DMS153 treated with DMSO at 0.1 percent for 48 hours (cell line): ENCODE measurements around the gene BRSK1.
A peak's percentile ranks its signal among the peaks of the same experiment; 100 is the strongest.
"Not testable (repeated sequence)": the region's sequence is repeated elsewhere in the genome, so short reads cannot be mapped to it uniquely, and the experiment has no call there.

Source experiments
- DNase-seq: peaks from one replicate; lab custom pipeline; 2025; ENCODE audit not compliant: unreplicated experiment; lab: John Stamatoyannopoulos, UW

BRSK1 gene

DNA sequence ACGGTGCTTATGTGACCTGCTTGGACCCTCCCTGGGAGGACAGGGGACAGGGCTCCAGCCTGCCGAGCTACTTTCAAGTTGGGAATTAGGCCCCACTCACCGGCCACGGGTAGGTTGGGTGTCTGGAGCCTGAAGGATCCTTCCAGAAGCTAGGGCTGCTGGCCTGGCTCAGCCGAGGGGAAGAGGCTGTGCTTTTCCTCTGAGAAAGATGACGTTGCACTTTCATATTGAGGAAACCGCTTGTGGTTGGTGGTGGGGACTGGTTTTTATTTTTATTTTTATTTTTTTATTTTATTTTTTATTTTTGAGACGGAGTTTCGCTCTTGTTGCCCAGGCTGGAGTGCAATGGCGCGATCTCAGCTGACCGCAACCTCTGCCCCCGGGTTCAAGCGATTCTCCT is 41.4 kb downstream of the BRSK1 start, which contains the start of gene TMEM150B:
TMEM150B (minus strand) TSS at position 170 of the 400 bp plus-strand sequence. CDS start 4,305 bp downstream, outside the sequence.
- DNase-seq: no peak

DNA sequence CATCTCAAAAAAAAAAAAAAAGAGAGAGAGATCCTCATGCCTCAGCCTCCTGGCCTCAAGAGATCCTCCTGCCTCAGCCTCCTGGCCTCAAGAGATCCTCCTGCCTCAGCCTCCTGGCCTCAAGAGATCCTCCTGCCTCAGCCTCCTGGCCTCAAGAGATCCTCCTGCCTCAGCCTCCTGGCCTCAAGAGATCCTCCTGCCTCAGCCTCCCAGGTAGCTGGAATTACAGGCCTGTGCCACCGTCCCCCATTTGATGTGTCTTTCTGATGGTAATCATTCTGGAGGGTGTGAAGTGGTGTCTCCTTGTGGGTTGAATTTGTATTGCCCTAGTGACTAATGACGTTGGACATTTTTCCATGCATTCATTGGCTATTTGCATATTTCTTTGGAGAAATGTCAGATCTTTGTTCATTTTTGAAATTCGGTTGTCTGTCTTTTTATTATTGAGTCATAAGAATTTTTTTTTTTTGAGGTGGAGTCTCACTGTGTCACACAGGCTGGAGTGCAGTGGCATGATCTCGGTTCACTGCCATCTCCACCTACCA is 45.0 kb downstream of the BRSK1 start:
- DNase-seq: not testable (repeated sequence)

DNA sequence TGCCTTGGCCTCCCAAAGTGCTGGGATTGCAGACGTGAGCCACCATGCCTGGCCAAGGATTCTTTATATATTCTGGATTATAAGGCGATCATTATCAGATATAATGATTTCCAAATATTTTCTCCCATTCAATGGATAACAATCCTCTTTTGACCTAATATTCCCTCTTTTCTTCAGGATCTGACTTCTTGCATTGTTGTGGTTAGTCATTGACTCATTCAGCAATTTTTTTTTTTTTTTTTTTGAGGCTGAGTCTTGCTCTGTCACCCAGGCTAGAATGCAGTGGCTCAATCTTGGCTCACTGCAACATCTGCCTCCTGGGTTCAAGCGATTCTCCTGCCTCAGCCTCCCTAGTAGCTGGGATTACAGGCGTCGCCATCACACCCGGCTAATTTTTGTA is 46.0 kb downstream of the BRSK1 start:
- not testable (repeated sequence) for DNase-seq

DNA sequence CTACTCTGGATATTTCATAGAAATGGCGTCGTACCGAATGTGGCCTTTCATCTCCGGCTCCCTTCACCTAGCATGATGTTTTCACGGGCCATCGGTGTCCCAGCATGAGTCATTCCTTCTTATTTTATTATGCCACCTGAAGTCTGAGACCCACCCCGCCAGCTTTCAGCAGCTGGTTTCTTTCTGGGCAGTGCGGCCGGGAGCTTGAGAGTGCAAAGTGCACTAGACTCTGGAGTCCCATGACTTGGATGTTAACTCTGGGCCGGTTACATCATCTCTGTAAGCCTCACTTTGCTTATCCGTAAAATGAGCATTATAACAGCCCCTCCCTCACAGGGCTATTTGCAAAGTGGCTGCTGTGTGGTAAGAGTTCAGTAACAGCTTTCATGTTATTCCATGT is 50.1 kb downstream of the BRSK1 start:
- DNase-seq: no peak

DNA sequence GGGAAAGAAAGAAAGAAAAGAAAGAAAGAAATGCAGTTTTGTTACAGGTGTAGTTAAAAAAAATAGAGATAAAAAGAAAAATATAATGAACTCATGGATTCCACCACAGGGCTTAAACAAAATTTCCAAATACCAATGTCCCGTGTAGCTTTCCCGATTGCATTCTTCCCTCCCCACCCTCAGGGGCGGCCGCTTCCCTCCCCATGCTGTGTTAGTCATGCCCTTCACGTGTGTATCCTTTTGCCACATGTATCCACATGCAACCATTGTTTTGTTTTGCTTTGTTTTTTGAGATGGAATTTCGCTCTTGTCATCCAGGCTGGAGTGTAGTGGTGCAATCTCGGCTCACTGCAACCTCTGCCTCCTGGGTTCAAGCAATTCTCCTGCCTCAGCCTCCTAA is 52.3 kb downstream of the BRSK1 start:
- DNase-seq: no peak

DNA sequence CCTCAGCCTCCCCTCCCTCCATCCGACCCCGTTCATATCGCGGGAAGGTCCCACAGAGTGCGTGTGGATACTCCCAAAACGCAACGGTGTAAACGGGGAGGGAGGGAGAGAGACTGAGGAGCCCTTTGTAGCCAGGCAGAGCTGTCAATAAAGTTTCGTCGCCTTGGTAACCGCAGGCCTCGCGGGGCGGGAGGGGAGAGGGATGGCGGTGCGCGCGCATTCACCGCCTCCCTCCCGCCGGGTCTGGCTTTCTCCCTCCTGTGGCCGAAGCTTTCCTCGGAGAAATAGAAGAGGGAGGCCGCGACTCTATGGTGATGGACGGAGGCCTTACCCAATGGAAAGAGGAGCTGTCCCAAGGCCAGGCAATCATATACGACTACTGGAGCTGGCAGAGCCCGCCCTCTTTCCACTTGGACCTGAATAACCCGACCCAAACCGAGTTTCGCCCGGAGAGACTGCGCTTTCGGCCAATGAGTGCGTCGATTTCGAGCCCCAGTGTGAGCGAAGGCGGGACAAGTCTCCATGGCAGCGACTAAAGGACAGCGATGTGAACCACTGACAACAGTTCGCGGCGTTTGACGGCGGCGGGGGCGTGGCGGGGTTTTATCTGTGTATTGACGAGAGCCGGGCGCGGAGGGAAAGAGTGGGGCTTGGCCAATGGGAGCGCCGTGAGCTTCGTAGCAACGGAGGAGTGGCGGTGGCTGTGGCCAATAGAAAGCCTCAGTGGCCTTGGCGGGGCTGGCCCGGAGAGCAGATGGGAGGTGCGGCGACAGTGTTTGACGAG is 55.5 kb downstream of the BRSK1 start, which contains the start of gene KMT5C:
KMT5C (plus strand) TSS at position 772 of the 784 bp plus-strand sequence. CDS start 2,061 bp downstream, outside the sequence.
- peak; percentile 100 for DNase-seq

DNA sequence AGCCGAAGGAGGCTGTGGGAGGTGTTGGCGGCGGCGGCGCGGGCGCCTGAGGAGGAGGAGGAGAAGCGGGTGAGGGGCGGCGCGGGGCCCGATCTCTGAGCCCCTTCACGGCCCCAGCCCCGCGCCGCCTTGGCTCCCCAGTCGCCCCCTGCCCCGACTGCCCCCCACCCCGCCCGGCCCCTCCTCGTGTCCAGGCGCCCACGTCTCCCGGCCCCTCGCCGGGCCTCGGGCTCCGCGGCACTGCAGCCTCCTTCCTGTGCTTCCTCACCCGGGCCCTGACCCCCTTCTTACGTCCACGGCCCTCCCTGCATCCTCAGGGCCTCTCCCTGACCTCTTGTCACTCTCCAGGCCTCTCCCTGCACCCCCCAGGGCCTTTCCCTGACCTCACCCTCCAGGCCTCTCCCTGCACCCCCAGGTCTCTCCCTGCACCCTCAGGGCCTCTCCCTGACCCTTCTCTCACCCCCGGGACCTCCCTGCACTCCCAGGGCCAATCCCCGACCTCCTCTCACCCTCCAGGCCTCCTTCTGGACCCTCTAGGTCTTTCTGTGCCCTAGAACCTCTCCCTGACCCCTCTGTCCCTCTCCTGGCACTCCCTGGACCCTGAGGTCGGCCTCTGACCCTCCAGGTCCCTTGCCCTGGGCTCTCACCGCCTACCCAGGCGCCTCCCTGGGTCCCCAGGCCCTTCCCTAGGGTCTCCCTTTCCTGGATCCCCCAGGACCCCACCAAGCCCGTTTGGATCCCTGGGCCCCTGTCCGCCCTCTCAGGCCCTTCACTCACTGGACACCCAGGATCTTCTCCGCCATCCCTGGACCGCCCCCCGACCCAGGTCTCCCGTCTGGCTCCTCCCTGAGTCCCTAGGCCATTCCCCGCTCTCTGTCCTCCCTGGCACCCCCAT is 56.3 kb downstream of the BRSK1 start:
- no peak for DNase-seq

DNA sequence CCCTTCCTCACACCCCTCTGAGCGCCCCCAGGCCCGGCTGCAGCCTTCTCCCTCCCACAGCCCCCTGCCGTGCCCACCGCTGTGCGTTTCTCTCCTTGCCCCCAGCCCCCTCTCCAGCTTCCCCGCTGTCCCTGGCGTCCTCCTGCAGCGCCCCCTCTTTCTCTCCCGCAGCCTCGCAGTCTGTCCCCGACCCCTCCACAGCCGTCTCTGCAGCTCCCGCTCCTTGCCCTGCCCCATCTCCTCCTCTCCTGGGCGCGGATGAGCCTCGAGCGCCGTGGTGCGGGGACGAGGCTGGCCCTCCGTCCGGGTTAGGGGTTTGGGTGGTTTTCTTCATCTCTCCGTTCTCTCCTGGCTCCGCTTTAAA is 57.0 kb downstream of the BRSK1 start:
- no peak for DNase-seq

DNA sequence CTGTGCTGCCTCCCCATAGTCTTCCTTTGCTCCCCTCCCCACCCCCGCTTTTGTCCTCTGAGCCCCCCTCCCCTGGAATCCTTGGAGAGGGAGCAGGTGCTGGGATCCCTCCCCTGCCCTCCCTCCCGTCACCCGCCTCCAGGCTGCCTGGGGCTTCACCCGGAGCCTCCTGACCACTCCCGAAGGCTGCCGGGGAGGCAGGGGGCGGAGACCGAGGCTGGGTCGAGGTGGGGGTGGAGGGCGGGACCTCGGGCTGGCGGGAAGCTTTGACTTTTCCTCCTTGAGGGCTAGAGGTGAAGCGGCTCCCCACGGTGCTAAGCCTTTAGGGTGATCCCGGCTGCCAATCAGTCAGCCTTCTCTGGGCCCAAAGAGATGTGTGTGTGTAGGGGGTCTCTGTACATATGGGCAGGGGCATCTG is 57.4 kb downstream of the BRSK1 start:
- no peak for DNase-seq

DNA sequence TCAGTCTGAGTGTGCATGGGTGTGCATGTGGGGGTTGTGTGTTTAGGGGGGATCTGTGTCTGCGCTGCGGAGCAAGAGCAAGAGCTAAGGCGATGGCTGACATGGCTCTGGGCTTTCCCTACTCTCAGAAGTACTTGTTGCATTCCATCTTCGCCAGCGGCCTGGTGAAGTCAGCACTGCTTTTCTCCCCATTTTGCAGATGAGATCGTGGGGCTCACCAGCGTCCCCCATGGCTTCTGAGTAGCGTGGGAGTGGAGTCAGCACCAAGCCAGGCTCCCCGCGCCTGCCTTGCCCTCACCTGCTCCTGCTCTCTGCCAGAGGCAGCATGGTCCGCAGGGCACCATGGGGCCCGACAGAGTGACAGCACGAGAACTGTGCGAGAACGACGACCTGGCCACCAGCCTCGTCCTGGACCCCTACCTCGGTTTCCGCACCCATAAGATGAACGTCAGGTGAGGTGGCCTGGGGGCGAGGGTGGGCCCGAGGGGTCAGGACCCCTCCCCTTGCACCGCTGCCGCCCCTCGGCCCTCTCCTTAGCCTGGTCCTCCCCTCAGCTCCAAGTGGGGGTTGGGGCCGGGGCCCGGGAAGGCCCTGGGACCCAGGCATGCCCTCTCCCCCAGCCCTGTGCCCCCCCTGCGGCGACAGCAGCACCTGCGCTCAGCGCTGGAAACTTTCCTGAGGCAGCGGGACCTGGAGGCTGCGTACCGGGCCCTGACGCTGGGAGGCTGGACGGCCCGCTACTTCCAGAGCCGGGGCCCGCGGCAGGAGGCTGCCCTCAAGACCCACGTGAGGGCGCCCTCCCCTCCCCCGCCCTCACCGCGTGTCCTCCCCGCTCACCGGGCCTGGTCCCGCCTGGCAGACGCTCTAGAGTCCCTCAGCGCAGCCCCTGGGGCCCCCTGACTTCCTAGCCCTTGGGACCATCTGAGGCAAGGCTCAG is 58.1 kb downstream of the BRSK1 start:
- no peak for DNase-seq

DNA sequence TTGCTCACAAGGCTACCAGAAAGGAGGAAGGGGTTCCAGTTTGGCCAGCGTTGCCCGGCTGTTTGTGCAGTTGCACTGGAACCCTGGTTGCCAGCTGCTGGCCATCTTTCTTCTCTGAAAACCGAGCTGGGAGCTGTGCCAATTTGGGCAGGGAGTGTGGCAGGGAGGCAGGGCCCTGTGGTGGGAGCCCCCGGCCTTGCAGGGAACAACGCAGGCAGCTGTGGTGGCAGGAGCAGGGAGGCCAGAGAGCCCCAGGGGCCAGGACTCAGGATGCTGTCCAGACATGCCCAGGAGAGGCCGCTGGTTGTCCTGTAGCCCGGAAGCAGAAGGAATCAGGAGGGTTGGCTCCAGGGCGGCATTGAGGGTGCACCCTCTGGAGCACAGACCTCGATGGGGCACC is 60.6 kb downstream of the BRSK1 start:
- DNase-seq: no peak

DNA sequence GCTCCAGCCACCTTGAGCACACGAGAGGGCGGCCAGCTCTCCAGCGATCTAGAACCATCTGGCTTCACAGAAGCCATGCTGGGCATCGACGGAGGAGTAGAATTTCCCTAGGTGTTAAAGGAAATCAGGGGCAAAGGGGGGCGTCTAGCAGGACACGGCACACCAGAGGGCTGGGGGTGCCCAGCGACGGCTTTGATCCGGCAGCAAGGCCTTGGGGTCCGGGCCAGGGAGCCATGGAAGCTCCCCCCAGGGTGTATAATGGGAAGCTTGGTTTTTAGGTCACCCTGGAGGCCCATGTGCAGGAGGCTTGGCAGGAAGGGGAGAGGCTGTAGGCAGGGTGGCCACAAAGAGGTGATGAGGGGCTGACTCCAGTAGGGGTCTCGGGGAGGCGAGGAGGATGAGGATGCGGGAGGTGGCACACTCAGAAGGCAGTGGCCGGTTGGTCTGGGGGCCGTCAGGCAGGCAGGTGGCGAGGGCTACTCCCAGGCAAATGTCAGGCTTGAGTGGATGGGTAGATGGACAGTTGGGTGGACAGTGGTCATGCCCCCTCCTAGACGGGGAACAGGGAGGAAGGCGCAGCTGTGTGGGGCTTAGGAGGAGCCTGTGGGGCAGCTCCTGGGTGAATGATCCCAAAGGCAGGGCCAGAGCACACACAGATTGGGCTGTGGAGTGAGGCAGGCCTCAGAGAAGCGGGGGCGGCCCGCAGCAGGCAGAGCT is 61.5 kb downstream of the BRSK1 start:
- DNase-seq: no peak

DNA sequence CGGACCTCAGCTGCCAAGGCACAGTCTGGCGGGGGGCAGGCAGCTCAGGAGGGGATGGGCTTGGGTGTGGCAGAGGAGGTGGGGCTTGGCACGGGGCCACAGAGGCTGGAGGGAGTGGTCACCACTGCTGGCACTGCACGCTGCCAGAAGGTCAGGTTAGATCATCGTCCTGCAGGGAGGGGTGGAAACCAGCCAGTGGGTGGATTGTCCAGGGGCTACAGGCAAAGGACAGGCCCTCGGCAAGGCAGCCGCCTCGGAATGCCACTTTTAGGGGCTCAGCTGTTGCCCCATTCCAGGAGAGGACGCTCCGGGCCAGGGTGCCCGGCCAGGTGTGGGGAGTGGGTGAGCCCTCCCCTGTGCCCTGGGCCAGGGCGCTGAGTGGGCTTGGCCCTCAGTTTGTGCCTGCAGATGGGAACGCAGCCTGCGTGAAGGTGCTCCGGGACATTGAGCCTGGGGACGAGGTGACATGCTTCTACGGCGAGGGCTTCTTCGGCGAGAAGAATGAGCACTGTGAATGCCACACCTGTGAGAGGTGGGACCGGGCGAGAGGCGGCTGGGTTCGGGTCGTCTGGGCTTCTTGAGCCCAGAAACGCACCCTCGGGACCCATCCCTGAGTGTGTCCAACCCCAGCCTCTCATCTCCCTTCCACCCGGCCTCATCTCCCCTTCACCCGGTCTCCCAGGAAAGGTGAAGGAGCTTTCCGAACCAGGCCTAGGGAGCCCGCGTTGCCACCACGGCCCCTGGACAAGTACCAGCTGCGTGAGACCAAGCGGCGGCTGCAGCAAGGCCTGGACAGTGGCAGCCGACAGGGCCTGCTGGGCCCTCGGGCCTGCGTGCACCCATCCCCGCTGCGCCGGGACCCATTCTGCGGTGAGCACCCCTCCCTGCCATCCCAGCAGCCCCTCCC is 62.3 kb downstream of the BRSK1 start:
- DNase-seq: no peak

DNA sequence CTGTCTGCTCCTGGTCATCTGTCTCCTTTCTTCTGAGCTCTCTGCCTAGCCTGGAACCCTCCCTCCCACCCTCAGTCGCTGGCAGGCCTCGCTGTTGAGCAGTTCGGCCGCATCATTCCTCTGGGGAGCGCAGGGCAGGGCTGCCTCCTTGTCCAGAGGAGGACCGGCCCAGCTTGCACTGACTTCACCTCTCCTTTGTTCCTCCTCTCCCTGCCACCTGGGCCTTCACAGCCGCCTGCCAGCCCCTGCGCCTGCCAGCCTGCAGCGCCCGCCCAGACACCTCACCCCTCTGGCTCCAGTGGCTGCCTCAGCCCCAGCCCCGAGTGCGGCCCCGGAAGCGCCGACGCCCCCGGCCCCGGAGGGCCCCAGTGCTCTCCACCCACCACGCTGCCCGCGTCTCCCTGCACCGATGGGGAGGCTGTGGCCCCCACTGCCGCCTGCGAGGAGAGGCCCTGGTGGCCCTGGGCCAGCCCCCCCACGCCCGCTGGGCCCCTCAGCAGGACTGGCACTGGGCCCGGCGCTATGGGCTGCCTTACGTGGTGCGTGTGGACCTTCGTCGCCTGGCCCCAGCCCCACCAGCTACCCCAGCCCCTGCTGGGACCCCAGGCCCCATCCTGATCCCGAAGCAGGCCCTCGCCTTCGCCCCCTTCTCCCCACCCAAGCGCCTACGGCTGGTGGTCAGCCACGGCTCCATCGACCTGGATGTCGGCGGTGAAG is 63.1 kb downstream of the BRSK1 start:
- no peak for DNase-seq

DNA sequence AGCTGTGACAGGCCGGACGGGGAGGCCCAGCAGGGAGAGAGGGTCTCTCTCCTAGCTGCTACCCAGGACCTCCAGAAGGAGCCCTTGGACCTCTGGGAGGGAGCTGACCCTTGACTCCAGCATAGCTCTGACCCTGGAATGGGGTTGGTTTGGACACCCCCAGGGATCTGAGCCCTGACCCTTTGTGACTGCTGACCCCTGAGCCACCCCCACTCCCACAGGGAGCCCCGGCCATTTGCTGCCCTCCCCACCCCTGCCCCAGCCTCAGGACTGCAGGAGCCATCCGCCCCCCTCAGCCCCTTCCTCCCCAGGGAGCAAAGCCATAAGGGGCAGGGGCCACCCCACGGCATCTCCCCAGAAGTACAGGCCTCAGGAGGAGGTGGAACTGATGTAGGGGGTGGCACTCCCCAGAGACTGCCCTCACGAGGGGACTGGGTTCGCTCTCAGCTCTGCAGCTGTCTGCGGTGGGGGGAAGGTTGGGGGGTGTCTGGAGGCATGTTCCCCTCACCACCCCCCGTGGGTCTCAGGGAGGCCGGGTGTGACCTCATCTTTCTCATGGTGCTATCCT is 63.7 kb downstream of the BRSK1 start:
- no peak for DNase-seq

DNA sequence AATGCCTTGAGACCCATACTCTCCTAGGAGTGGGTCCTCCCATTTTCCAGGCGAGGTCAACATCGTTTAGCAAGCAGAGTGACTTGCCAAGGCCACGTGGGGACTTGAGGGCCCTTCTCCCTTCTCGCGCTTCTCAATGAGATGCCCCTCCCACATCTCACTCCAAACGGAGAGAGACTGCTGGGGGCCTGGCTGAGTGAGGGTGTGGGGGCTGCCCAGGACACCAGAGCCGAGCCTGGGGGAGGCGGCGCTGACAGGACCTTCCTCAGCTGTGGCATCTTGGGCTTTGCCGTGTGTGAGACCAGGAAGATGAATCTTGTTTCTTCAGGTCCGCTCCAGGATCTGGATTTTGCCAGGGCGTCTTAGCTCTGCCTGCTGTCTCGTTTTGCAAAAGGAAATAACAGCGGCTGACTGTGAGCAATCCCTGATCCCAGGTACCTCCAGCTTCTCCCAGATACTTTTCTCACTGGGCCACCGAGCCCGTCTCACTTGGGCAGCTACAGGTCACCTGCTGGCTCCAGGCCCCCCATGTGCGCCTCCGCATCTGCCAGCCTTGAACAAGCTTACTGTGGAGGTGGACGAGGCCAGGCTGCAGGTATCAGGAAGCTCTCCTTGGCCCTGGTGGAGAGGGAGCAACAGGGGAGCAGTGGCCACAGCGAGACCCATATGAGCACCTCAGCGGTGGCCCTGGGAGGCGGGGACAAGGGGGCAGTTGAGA is 64.7 kb downstream of the BRSK1 start:
- no peak for DNase-seq

DNA sequence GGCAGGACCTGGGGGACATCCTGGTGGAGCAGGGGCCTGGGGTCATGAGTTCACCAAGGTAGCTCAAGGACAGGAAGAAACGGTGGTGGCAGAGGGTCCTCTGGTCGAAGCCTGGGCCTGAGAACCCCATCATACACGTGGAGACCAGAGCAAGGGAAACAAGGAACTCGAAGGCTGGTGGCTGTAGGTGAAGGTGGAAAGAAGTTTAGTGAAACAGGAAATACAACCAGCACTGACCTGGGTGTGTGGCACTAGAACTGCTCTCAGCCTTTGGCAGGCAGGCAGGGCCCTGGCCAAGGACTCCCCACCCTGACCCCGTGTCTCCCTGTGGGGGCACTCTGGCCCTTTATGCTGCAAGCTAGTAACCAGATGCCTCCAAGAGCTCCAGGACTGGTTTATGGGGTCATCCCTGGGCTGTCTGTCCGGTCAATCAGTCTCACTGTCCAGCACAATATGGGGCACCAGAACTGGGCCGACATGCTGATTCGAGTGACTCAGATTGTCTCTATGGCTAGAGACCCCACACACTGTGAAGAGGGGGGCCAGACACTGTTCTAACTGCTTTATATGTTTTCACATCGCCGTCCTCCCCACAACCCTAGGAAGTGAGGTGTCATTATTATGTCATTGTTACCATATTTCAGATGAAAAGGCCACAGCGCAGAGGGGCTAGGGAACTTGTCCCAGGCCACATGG is 67.0 kb downstream of the BRSK1 start:
- no peak for DNase-seq
